Vagina (tissue), 2 donors: ENCODE measurements around the gene PLAGL2. TPM values are rescaled to one million over a fixed set of nuclear protein-coding genes. Genes with fewer than 3 reads are reported as not detected.

ENCODE experiments used
- DNase-seq, 2 donors: peaks; one replicate each; pipeline ENCODE4 v3.0.0-alpha.2; 2017; ENCODE audit errors: extremely low spot score in 2 of 2
- H3K27ac ChIP-seq: fragments of 200-600 bp; sonication (generic); one replicate; pipeline ENCODE4 v1.5.1; 2019
- H3K27me3 ChIP-seq: fragments of 200-600 bp; sonication (generic); one replicate; pipeline ENCODE4 v1.5.1; 2019
- H3K36me3 ChIP-seq, 2 donors: fragments of 200-600 bp; sonication (generic); one replicate each; pipeline ENCODE4 v1.5.1; 2017 to 2019
- H3K4me1 ChIP-seq: fragments of 200-600 bp; sonication (generic); one replicate; pipeline ENCODE4 v1.5.1; 2019
- H3K4me3 ChIP-seq, 2 donors: fragments of 200-600 bp; sonication (generic); 1 replicate in 1 of 2; 2 replicates in 1 of 2; pipeline ENCODE4 v1.5.1; 2016 to 2019
- H3K9me3 ChIP-seq: fragments of 200-600 bp; sonication (generic); one replicate; pipeline ENCODE4 v1.5.1; 2019
- CTCF ChIP-seq, 3 experiments: fragments of 450-650 bp in 2 of 3; fragments of 200-600 bp in 1 of 3; sonication (generic) in 1 of 3; IDR thresholded peaks; one replicate each; pipeline ENCODE4 v1.5.1; 2017 to 2019; ENCODE audit warnings: antibody characterized with exemption in 3 of 3, mild to moderate bottlenecking in 2 of 3, moderate library complexity in 2 of 3
- POLR2A ChIP-seq, 2 donors: fragments of 450-650 bp; IDR thresholded peaks; one replicate each; pipeline ENCODE4 v1.6.1; 2017; ENCODE audit warnings: antibody characterized with exemption in 2 of 2, mild to moderate bottlenecking in 2 of 2, moderate library complexity in 2 of 2
- POLR2AphosphoS5 ChIP-seq, 2 donors: sonication (generic); formaldehyde crosslinking; IDR thresholded peaks; one replicate each; pipeline ENCODE4 v1.9.0; 2017; ENCODE audit warnings: antibody characterized with exemption in 2 of 2, mild to moderate bottlenecking in 2 of 2, low read depth in 1 of 2; ENCODE audit not compliant: insufficient read depth in 1 of 2
- intact Hi-C: fragments of 100-400 bp; cut with DNase I; formaldehyde crosslinking; loops from one replicate; pipeline ENCODE4 v1.15.1; 2023
- total RNA-seq: library from RNA; depleted of rRNA; stranded (reverse); fragments of >200 nt; gene quantifications from one replicate; pipeline ENCODE4 v1.2.3, GENCODE V29; 2016

The PLAGL2 gene
- total RNA-seq, 1 donor from 2014 or later = 8.3 TPM

- DNase-seq = no peak
- H3K4me3 ChIP-seq = no peak overlapping the region
These were observed 45.2 kb downstream of the PLAGL2 start for GRCh38 chr20:32162351-32162750.

GRCh38 chr20:32160341-32160740 lies 47.2 kb downstream of the PLAGL2 start:
- no peaks in the 10 kb centered on the region for H3K9me3 ChIP-seq
- H3K4me3 ChIP-seq = no peak overlapping the region
- H3K27ac ChIP-seq = no peak overlapping the region
- intact Hi-C loops = no loop called here
- no peak for TF ChIP-seq POLR2A (IDR thresholded peaks at IDR 0.05)
- no peak for TF ChIP-seq CTCF (IDR thresholded peaks at IDR 0.05)
- TF ChIP-seq POLR2AphosphoS5 (IDR thresholded peaks at IDR 0.05; ENCODE audit: insufficient read depth in 1 of 2, low read depth in 1 of 2) = no peak
- no peak for DNase-seq
- H3K36me3 ChIP-seq = peaks cover 0 to 77% of the 10 kb centered on the region in 2 donors
- no peaks in the 10 kb centered on the region for H3K27me3 ChIP-seq
- peaks cover 3% of the 10 kb centered on the region for H3K4me1 ChIP-seq

More at GRCh38 chr20:32162351-32162750, 45.2 kb downstream of the PLAGL2 start:
- Histone ChIP-seq H3K9me3 (no peaks in the 10 kb centered on the region), H3K36me3 (peaks cover 0 to 90% of the 10 kb centered on the region in 2 donors), H3K27ac (no peak overlapping the region), H3K4me1 (no peaks in the 10 kb centered on the region), H3K27me3 (no peaks in the 10 kb centered on the region)
- intact Hi-C loops = no loop called here
- no peak for TF ChIP-seq CTCF (IDR thresholded peaks at IDR 0.05)
- no peak for TF ChIP-seq POLR2A (IDR thresholded peaks at IDR 0.05)
- TF ChIP-seq POLR2AphosphoS5 (IDR thresholded peaks at IDR 0.05; ENCODE audit: insufficient read depth in 1 of 2, low read depth in 1 of 2) = no peak

GRCh38 chr20:32159766-32160221 lies 47.7 kb downstream of the PLAGL2 start:
- TF ChIP-seq POLR2AphosphoS5 (IDR thresholded peaks at IDR 0.05; ENCODE audit: insufficient read depth in 1 of 2, low read depth in 1 of 2) = no peak
- TF ChIP-seq POLR2A (IDR thresholded peaks at IDR 0.05) = no peak
- no peak for TF ChIP-seq CTCF (IDR thresholded peaks at IDR 0.05)
- DNase-seq = no peak
- Histone ChIP-seq H3K9me3 (no peaks in the 10 kb centered on the region), H3K27ac (no peak overlapping the region), H3K4me3 (no peak overlapping the region), H3K27me3 (no peaks in the 10 kb centered on the region), H3K4me1 (peaks cover 9% of the 10 kb centered on the region), H3K36me3 (peaks cover 0 to 75% of the 10 kb centered on the region in 2 donors)
- intact Hi-C loops = loop anchor here (10.0 kb wide), 1 partner anchor 1035 kb away; no protein-coding TSS in a partner anchor

GRCh38 chr20:32158943-32159660 lies 48.4 kb downstream of the PLAGL2 start:
- Histone ChIP-seq H3K36me3 (peaks cover 0 to 74% of the 10 kb centered on the region in 2 donors), H3K4me1 (peaks cover 12% of the 10 kb centered on the region), H3K4me3 (no peak overlapping the region), H3K27me3 (no peaks in the 10 kb centered on the region), H3K9me3 (no peaks in the 10 kb centered on the region), H3K27ac (no peak overlapping the region)
- no peak for TF ChIP-seq CTCF (IDR thresholded peaks at IDR 0.05)
- TF ChIP-seq POLR2AphosphoS5 (IDR thresholded peaks at IDR 0.05; ENCODE audit: insufficient read depth in 1 of 2, low read depth in 1 of 2) = no peak
- TF ChIP-seq POLR2A (IDR thresholded peaks at IDR 0.05) = no peak
- no peak for DNase-seq
- intact Hi-C loops = loop anchor here (10.0 kb wide), 1 partner anchor 1036 kb away; no protein-coding TSS in a partner anchor

GRCh38 chr20:32158351-32158750 lies 49.2 kb downstream of the PLAGL2 start:
- H3K36me3 ChIP-seq = peaks cover 0 to 75% of the 10 kb centered on the region in 2 donors
- intact Hi-C loops = loop anchor here (10.0 kb wide), 1 partner anchor 1036 kb away; no protein-coding TSS in a partner anchor
- no peak for DNase-seq

More at GRCh38 chr20:32158351-32158750, 49.2 kb downstream of the PLAGL2 start:
- Histone ChIP-seq H3K4me3 (no peak overlapping the region), H3K27ac (no peak overlapping the region), H3K4me1 (peaks cover 12% of the 10 kb centered on the region), H3K9me3 (no peaks in the 10 kb centered on the region), H3K27me3 (no peaks in the 10 kb centered on the region)
- TF ChIP-seq CTCF (IDR thresholded peaks at IDR 0.05) (no peak), POLR2AphosphoS5 (IDR thresholded peaks at IDR 0.05; ENCODE audit: insufficient read depth in 1 of 2, low read depth in 1 of 2) (no peak), POLR2A (IDR thresholded peaks at IDR 0.05) (no peak)
